GM18505 (cell line): Measurements from ENCODE around the gene EYA3.

Experiments used
- ATAC-seq: cut with Tn5 transposase; IDR thresholded peaks from one replicate; pipeline ENCODE4 v1.9.1; 2021; ENCODE audit not compliant: unreplicated experiment
- POLR2A ChIP-seq: IDR thresholded peaks from 4 replicates; pipeline ENCODE4 v1.6.1; 2011; ENCODE audit warnings: borderline replicate concordance; ENCODE audit not compliant: insufficient read depth, insufficient read length; ENCODE audit errors: extremely low read depth

The EYA3 gene

DNA sequence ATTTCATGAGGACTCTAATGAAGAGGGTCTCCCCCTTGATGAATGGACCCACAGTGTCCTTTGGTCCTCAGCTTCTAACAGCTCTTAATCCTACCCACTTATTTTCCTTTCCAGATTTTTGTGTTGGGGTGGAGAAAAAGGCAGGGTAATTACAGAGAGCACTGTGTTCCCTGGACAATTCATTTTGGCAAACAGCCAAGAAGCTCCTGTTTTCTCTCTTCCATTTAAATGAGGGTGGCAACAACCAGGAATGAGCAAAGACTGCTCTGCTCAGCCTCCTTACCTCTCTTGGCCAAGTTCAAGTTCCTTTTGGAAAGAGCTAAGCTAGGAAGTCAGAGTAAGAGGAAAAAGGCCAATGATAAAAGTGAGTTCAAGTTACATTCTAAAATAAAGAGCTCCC lies 116.7 kb downstream of the EYA3 start:
- TF ChIP-seq POLR2A = no peak
- no peak for ATAC-seq

- no peak for ATAC-seq
- TF ChIP-seq POLR2A = no peak
Measured at GRCh38 chr1:27970401-27970800, 118.0 kb downstream of the EYA3 start.

DNA sequence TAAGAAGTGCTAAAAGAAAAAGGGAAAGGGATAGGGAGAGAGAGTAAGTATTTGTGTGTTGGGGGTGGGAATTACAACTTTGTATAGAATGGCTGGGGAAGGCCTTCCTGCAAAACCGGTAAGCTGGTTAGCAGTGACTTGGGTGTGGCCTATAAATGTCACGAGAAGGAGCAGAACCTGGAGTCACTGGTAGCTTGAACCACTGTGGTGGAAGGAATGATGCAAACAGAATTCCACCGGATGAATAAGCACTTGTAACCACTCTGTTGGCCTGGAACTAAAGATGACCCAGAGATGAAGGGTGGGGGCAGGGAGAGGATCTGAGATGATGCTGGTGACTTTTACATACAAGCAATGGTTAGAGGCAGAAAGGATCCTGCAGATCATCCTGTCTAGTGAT lies 119.7 kb downstream of the EYA3 start:
- no peak for ATAC-seq
- no peak for TF ChIP-seq POLR2A

GRCh38 chr1:27967884-27968466 lies 120.4 kb downstream of the EYA3 start:
- ATAC-seq = no peak
- no peak for TF ChIP-seq POLR2A

GRCh38 chr1:27967106-27967883 lies 121.1 kb downstream of the EYA3 start:
- ATAC-seq = no peak
- no peak for TF ChIP-seq POLR2A

GRCh38 chr1:27966402-27967105 lies 121.9 kb downstream of the EYA3 start:
- ATAC-seq = no peak
- no peak for TF ChIP-seq POLR2A

DNA sequence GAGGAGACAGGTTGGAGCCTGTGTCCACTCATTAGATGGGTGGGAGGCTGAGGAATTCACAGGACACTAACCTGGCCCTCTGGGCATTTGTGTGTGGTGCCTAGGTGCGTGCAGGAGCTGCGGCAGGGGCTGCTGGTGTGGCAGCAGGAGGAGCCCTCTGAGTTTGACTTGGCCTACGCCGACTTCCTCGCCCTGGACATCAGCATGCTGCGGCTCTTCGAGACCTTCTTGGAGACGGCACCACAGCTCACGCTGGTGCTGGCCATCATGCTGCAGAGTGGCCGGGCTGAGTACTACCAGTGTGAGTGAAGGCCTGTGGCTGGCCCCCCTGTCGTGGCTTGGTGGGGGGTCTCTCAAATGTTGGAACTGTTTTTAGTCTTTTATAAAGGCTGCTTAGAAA lies 125.0 kb downstream of the EYA3 start:
- ATAC-seq = no peak
- no peak for TF ChIP-seq POLR2A

- no peak for ATAC-seq
- TF ChIP-seq POLR2A = no peak
Measured at GRCh38 chr1:27961646-27962221, 126.7 kb downstream of the EYA3 start.

DNA sequence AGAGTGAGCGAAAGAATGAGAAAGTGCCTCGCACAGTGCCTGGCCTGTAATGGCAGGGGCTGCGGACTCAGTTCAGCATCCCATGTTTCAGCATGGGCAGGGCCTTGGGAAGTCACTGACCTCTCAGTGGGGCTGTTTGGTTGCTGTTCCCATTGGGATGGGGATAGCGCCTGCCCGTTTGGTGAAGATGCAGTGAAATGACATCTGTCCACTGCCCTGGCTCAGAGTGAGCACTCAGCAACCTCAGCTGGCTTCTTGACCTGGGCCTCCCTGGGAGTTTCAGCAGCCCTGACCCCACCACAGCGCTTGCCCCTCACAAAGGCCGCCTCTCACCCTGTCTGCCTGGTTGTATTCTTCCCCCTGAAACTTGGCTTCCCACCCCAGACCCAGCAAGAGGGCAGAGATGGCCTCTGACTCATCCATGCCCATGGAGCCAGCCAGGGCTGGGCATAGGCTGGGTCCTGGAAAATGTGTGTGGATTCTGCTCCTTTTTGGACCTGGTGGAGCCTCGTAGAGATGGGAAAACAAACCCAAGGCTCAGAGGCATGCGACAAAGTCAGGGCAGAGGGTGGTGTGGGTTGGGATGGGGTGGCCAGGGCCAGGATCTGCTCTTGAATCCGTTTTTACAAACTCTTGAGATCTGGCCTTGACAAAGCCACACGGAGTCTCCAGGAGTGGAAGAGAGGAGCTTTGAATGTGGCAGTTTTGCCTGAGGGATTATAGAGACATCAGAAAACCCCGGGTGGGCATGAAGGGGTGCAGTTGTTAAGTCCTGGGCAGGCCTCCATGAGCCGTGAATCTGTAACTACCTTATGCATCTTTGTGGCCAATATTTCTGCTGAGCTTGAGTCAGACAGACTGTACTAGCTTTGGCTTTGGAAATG lies 127.4 kb downstream of the EYA3 start:
- ATAC-seq = no peak
- TF ChIP-seq POLR2A = no peak

DNA sequence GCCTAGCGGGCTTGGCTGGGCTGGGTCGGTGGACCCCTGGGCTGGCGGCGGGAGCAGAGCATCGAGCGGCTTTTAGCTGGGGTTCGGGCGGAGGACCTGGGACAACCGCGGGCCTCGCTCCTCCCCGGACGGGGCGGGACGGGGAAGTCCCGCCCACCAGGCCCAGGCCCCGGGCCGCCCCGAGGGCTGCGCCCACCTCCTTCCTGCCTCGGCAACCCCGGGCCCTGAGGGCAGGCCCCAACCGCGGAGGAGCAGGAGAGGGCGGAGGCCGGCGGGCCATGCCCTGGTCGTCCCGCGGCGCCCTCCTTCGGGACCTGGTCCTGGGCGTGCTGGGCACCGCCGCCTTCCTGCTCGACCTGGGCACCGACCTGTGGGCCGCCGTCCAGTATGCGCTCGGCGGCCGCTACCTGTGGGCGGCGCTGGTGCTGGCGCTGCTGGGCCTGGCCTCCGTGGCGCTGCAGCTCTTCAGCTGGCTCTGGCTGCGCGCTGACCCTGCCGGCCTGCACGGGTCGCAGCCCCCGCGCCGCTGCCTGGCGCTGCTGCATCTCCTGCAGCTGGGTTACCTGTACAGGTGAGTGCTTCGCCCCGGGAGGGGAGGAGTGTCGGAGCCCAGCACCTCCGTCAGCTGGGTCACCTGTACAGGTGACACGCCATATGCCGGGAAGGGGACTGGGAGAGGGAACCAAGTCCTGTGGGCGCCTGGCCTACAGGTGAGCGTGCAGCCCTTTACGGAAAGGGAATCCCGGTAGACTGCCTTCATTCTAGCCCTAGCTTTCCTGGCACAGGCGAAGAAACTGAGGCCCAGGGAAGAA lies 128.4 kb downstream of the EYA3 start, which contains the start of gene XKR8:
Gene XKR8 (plus strand): TSS at position 182 of the 812 bp plus-strand sequence. CDS start 97 bp downstream, at position 279.
- TF ChIP-seq POLR2A = peak; percentile 69
- ATAC-seq = peak; percentile 83

DNA sequence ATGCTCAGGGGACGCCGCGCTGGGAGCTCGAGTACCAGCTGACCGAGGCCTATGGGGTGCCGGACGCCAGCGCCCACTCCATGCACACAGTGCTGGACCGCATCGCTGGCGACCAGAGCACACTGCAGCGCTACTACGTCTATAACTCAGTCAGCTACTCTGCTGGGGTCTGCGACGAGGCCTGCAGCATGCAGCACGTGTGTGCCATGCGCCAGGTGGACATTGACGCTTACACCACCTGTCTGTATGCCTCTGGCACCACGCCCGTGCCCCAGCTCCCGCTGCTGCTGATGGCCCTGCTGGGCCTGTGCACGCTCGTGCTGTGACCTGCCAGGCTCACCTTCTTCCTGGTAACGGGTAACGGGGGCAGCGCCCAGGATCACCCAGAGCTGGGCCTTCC lies 129.9 kb downstream of the EYA3 start:
- no peak for TF ChIP-seq POLR2A
- no peak for ATAC-seq

GRCh38 chr1:27957655-27958054 lies 130.8 kb downstream of the EYA3 start:
- ATAC-seq = no peak
- TF ChIP-seq POLR2A = no peak
